Stimulated activated CD8-positive, alpha-beta memory T cell treated with anti-CD3 and anti-CD28 coated beads, Interleukin-4, amount 100 ng/mL, for 24 hours (primary cell): ENCODE data around the gene ETV3L.

Source experiments
- DNase-seq: peaks from one replicate; pipeline ENCODE4 v3.0.0-alpha.2; 2020; ENCODE audit warnings: low read depth

ETV3L gene

GRCh38 chr1:157099633-157100009 is at the start of gene ETV3L:
Gene ETV3L (minus strand): TSS chr1:157099808. CDS start chr1:157099523, 285 bp downstream.
- no peak for DNase-seq

- DNase-seq = no peak
Measured at GRCh38 chr1:157147906-157148700, 48.5 kb upstream of the ETV3L start.

GRCh38 chr1:157147037-157147436 is 47.4 kb upstream of the ETV3L start:
- DNase-seq = no peak

GRCh38 chr1:157146244-157146643 is 46.6 kb upstream of the ETV3L start:
- no peak for DNase-seq

- DNase-seq = no peak
Measured at GRCh38 chr1:157145076-157145475, 45.5 kb upstream of the ETV3L start.

GRCh38 chr1:157144509-157144908 is 44.9 kb upstream of the ETV3L start:
- DNase-seq = no peak

- DNase-seq = no peak
Measured at GRCh38 chr1:157142765-157143423, 43.3 kb upstream of the ETV3L start.

GRCh38 chr1:157142201-157142600 is 42.6 kb upstream of the ETV3L start:
- no peak for DNase-seq

- DNase-seq = no peak
Measured at GRCh38 chr1:157141212-157141855, 41.7 kb upstream of the ETV3L start.

- DNase-seq = no peak
Measured at GRCh38 chr1:157140063-157140588, 40.5 kb upstream of the ETV3L start.

- no peak for DNase-seq
Measured at GRCh38 chr1:157139052-157139715, 39.6 kb upstream of the ETV3L start.

- DNase-seq = peak; percentile 74
Measured at GRCh38 chr1:157138220-157139051, 38.8 kb upstream of the ETV3L start, which contains the start of gene ETV3. Gene ETV3 (minus strand): TSS chr1:157138395. CDS start chr1:157136352, 2,043 bp downstream.

- DNase-seq = no peak
Measured at GRCh38 chr1:157137408-157138219, 38.0 kb upstream of the ETV3L start.

GRCh38 chr1:157137046-157137407 is 37.4 kb upstream of the ETV3L start:
- no peak for DNase-seq

GRCh38 chr1:157136133-157136532 is 36.5 kb upstream of the ETV3L start:
- DNase-seq = no peak

GRCh38 chr1:157135646-157136045 is 36.0 kb upstream of the ETV3L start:
- DNase-seq = no peak

GRCh38 chr1:157135070-157135469 is 35.5 kb upstream of the ETV3L start:
- no peak for DNase-seq

GRCh38 chr1:157134442-157134841 is 34.8 kb upstream of the ETV3L start:
- DNase-seq = no peak

- DNase-seq = no peak
Measured at GRCh38 chr1:157133426-157133825, 33.8 kb upstream of the ETV3L start.

- no peak for DNase-seq
Measured at GRCh38 chr1:157132616-157133167, 33.1 kb upstream of the ETV3L start.
